ENCODE measurements around the gene CTNNA2. TPM values are rescaled to one million over a fixed set of nuclear protein-coding genes. Genes with fewer than 3 reads are reported as not detected.

The CTNNA2 gene
- total RNA-seq, 1 donor from 2014 or later: 15.0 TPM

- Mint-ChIP-seq H3K27me3 (peaks cover 4% of the 10 kb centered on the region), H3K4me1 (ENCODE audit: unreplicated experiment) (no peaks in the 10 kb centered on the region), H3K4me3 (no peak overlapping the region), H3K9me3 (no peaks in the 10 kb centered on the region), H3K27ac (no peak overlapping the region), H3K36me3 (no peaks in the 10 kb centered on the region)
- DNase-seq (ENCODE audit: extremely low spot score, unreplicated experiment): no peak
- TF ChIP-seq CTCF (conservative IDR thresholded peaks at IDR 0.05): no peak
These were observed 336.4 kb downstream of the CTNNA2 start for GRCh38 chr2:79849241-79849640.

- H3K9me3 Mint-ChIP-seq: no peaks in the 10 kb centered on the region
- H3K27ac Mint-ChIP-seq: no peak overlapping the region
- TF ChIP-seq CTCF (conservative IDR thresholded peaks at IDR 0.05): no peak
- H3K4me3 Mint-ChIP-seq: no peak overlapping the region
- H3K4me1 Mint-ChIP-seq (ENCODE audit: unreplicated experiment): no peaks in the 10 kb centered on the region
- peaks cover 4% of the 10 kb centered on the region for H3K27me3 Mint-ChIP-seq
- no peaks in the 10 kb centered on the region for H3K36me3 Mint-ChIP-seq
- DNase-seq (ENCODE audit: extremely low spot score, unreplicated experiment): no peak
These were observed 337.1 kb downstream of the CTNNA2 start for GRCh38 chr2:79849949-79850348.

GRCh38 chr2:79850912-79851311, 338.1 kb downstream of the CTNNA2 start:
- no peak for DNase-seq (ENCODE audit: extremely low spot score, unreplicated experiment)
- Mint-ChIP-seq H3K4me3 (no peak overlapping the region), H3K4me1 (ENCODE audit: unreplicated experiment) (no peaks in the 10 kb centered on the region), H3K27me3 (peaks cover 11% of the 10 kb centered on the region), H3K36me3 (no peaks in the 10 kb centered on the region), H3K9me3 (no peaks in the 10 kb centered on the region), H3K27ac (no peak overlapping the region)
- TF ChIP-seq CTCF (conservative IDR thresholded peaks at IDR 0.05): no peak

GRCh38 chr2:79855264-79856006, 342.6 kb downstream of the CTNNA2 start:
- Mint-ChIP-seq H3K27ac (no peak overlapping the region), H3K4me1 (ENCODE audit: unreplicated experiment) (peaks cover under 1% of the 10 kb centered on the region), H3K27me3 (peaks cover 6% of the 10 kb centered on the region), H3K36me3 (no peaks in the 10 kb centered on the region), H3K9me3 (no peaks in the 10 kb centered on the region), H3K4me3 (no peak overlapping the region)
- DNase-seq (ENCODE audit: extremely low spot score, unreplicated experiment): no peak
- TF ChIP-seq CTCF (conservative IDR thresholded peaks at IDR 0.05): peak; percentile 61

GRCh38 chr2:79857888-79858287, 345.0 kb downstream of the CTNNA2 start:
- Mint-ChIP-seq H3K4me1 (ENCODE audit: unreplicated experiment) (peaks cover 10% of the 10 kb centered on the region), H3K4me3 (no peak overlapping the region), H3K27ac (no peak overlapping the region), H3K27me3 (peaks cover 6% of the 10 kb centered on the region), H3K9me3 (no peaks in the 10 kb centered on the region), H3K36me3 (no peaks in the 10 kb centered on the region)
- no peak for TF ChIP-seq CTCF (conservative IDR thresholded peaks at IDR 0.05)
- DNase-seq (ENCODE audit: extremely low spot score, unreplicated experiment): no peak
